Neural cell (in vitro differentiated cells): Measurements from ENCODE around the gene RNF13. TPM values are rescaled to one million over a fixed set of nuclear protein-coding genes. Genes with fewer than 3 reads are reported as not detected.
"Not testable (repeated sequence)": the region's sequence is repeated elsewhere in the genome, so short reads cannot be mapped to it uniquely, and the experiment has no call there.

Source experiments
- H2AFZ ChIP-seq: fragments of 200-600, 300-800 bp; sonication (generic), shearing (Covaris generic); 2 replicates; pipeline ENCODE4 v1.6.0; 2014; ENCODE audit warnings: low read depth, mild to moderate bottlenecking, antibody characterized with exemption, low read length, moderate library complexity
- H3F3A ChIP-seq: fragments of 200-600 bp; shearing (Covaris generic); 2 replicates; pipeline ENCODE4 v1.6.1; 2016; ENCODE audit warnings: mild to moderate bottlenecking, moderate library complexity, mixed read lengths, antibody characterized with exemption, low read length; ENCODE audit not compliant: insufficient read depth, poor library complexity, severe bottlenecking
- H3K27ac ChIP-seq: fragments of 200-600, 300-800 bp; sonication (generic), shearing (Covaris generic); 2 replicates; pipeline ENCODE4 v1.5.1; 2014; ENCODE audit warnings: mild to moderate bottlenecking, low read length, moderate library complexity
- H3K27me3 ChIP-seq: fragments of 300-800, 200-600 bp; sonication (generic), shearing (Covaris generic); 2 replicates; pipeline ENCODE4 v1.6.0; 2014; ENCODE audit warnings: mild to moderate bottlenecking, low read depth, low read length, moderate library complexity; ENCODE audit not compliant: insufficient read depth
- H3K36me3 ChIP-seq: fragments of 300-800, 200-600 bp; sonication (generic), shearing (Covaris generic); 2 replicates; pipeline ENCODE4 v1.5.1; 2014; ENCODE audit warnings: mild to moderate bottlenecking, antibody characterized with exemption, low read length, moderate library complexity; ENCODE audit not compliant: insufficient read depth
- H3K4me2 ChIP-seq: fragments of 300-800, 200-600 bp; sonication (generic), shearing (Covaris generic); 2 replicates; pipeline ENCODE4 v1.6.0; 2014; ENCODE audit warnings: mild to moderate bottlenecking, low read length
- H3K4me3 ChIP-seq: fragments of 300-800, 200-600 bp; sonication (generic), shearing (Covaris generic); 2 replicates; pipeline ENCODE4 v1.5.1; 2014; ENCODE audit warnings: mild to moderate bottlenecking, low read length, moderate library complexity
- H3K79me2 ChIP-seq: fragments of 200-600 bp; shearing (Covaris generic); replicated peaks from 2 replicates; pipeline ENCODE4 v1.6.0; 2014; ENCODE audit warnings: mild to moderate bottlenecking, low read length, moderate library complexity; ENCODE audit not compliant: insufficient read depth
- H3K9ac ChIP-seq: fragments of 300-800, 200-600 bp; sonication (generic), shearing (Covaris generic); 2 replicates; pipeline ENCODE4 v1.6.1; 2016; ENCODE audit warnings: mild to moderate bottlenecking, low read length, mixed read lengths
- H3K9me2 ChIP-seq: fragments of 200-600 bp; shearing (Covaris generic); 2 replicates; pipeline ENCODE4 v1.6.1; 2016; ENCODE audit warnings: mild to moderate bottlenecking, low read length, mixed read lengths; ENCODE audit not compliant: insufficient read depth
- H3K9me3 ChIP-seq: fragments of 200-600, 300-800 bp; sonication (generic), shearing (Covaris generic); 2 replicates; pipeline ENCODE4 v1.6.1; 2016; ENCODE audit warnings: mild to moderate bottlenecking, mixed run types, low read length, moderate library complexity, mixed read lengths
- H4K20me1 ChIP-seq: fragments of 200-600 bp; shearing (Covaris generic); 2 replicates; pipeline ENCODE4 v1.6.1; 2016; ENCODE audit warnings: mild to moderate bottlenecking, mixed run types; ENCODE audit not compliant: insufficient read depth
- CTCF ChIP-seq: fragments of 450-650 bp; IDR thresholded peaks from 2 replicates; pipeline ENCODE4 v1.5.1; 2014; ENCODE audit warnings: antibody characterized with exemption, mild to moderate bottlenecking, moderate library complexity; ENCODE audit not compliant: poor library complexity, severe bottlenecking
- EP300 ChIP-seq: fragments of 450-650 bp; conservative IDR thresholded peaks from 2 replicates; pipeline ENCODE4 v1.6.1; 2014; ENCODE audit warnings: antibody characterized with exemption, mild to moderate bottlenecking, moderate library complexity; ENCODE audit not compliant: poor library complexity, severe bottlenecking
- EZH2 ChIP-seq: fragments of 200-600, 300-800 bp; shearing (Covaris generic), sonication (generic); IDR thresholded peaks from 2 replicates; pipeline ENCODE4 v1.6.1; 2014; ENCODE audit warnings: antibody characterized with exemption, low read length, borderline replicate concordance, mild to moderate bottlenecking; ENCODE audit not compliant: insufficient read depth, poor library complexity, severe bottlenecking
- RAD21 ChIP-seq: fragments of 450-650 bp; conservative IDR thresholded peaks from 2 replicates; pipeline ENCODE4 v1.6.1; 2014; ENCODE audit warnings: antibody characterized with exemption, mild to moderate bottlenecking, moderate library complexity
- REST ChIP-seq: IDR thresholded peaks from 2 replicates; pipeline ENCODE4 v1.6.1; 2012; ENCODE audit warnings: borderline replicate concordance
- SMC3 ChIP-seq: fragments of 450-650 bp; conservative IDR thresholded peaks from 2 replicates; pipeline ENCODE4 v1.6.1; 2014; ENCODE audit warnings: antibody characterized with exemption, mild to moderate bottlenecking, moderate library complexity; ENCODE audit not compliant: poor library complexity
- TAF1 ChIP-seq: IDR thresholded peaks from 2 replicates; pipeline ENCODE4 v1.6.1; 2012; ENCODE audit warnings: low read depth
- polyA plus RNA-seq: library from polyadenylated mRNA; depleted of rRNA; stranded (reverse); fragments of >200 nt; gene quantifications from 2 replicates; pipeline ENCODE4 v1.2.3, GENCODE V29; 2014

The RNF13 gene
- polyA plus RNA-seq, 1 donor from 2014 or later = 52.3 TPM

- no peaks in the 10 kb centered on the region for H3F3A ChIP-seq
- no peaks in the 10 kb centered on the region for H3K27me3 ChIP-seq
- H4K20me1 ChIP-seq = no peaks in the 10 kb centered on the region
- H3K9me2 ChIP-seq = no peaks in the 10 kb centered on the region
- H2AFZ ChIP-seq = no peak overlapping the region
- peaks cover 36% of the 10 kb centered on the region for H3K79me2 ChIP-seq
- no peak overlapping the region for H3K9ac ChIP-seq
- H3K36me3 ChIP-seq = no peaks in the 10 kb centered on the region
- H3K4me2 ChIP-seq = no peak overlapping the region
- H3K27ac ChIP-seq = no peak overlapping the region
- peaks cover 10% of the 10 kb centered on the region for H3K9me3 ChIP-seq
- TF ChIP-seq EZH2 (no peak), CTCF (no peak), SMC3 (no peak)
- H3K4me3 ChIP-seq = no peak overlapping the region
Observed at GRCh38 chr3:149832086-149832485, 19.1 kb downstream of the RNF13 start.

GRCh38 chr3:149833241-149833640, 20.2 kb downstream of the RNF13 start:
- H2AFZ ChIP-seq = no peak overlapping the region
- no peak overlapping the region for H3K9ac ChIP-seq
- peaks cover 10% of the 10 kb centered on the region for H3K9me3 ChIP-seq
- H3K9me2 ChIP-seq = no peaks in the 10 kb centered on the region
- H3K27me3 ChIP-seq = no peaks in the 10 kb centered on the region
- no peak overlapping the region for H3K27ac ChIP-seq
- H3K36me3 ChIP-seq = no peaks in the 10 kb centered on the region
- H3K4me2 ChIP-seq = no peak overlapping the region
- no peak for TF ChIP-seq SMC3
- TF ChIP-seq CTCF = no peak
- no peak for TF ChIP-seq RAD21
- TF ChIP-seq EP300 = no peak
- no peak for TF ChIP-seq TAF1
- TF ChIP-seq REST = no peak
- H3K4me3 ChIP-seq = no peak overlapping the region
- H4K20me1 ChIP-seq = no peaks in the 10 kb centered on the region
- H3K79me2 ChIP-seq = peaks cover 37% of the 10 kb centered on the region
- no peaks in the 10 kb centered on the region for H3F3A ChIP-seq

- H3F3A ChIP-seq, H3K9me3 ChIP-seq, H3K9me2 ChIP-seq, H3K9ac ChIP-seq, H3K4me2 ChIP-seq, H3K36me3 ChIP-seq, H3K27ac ChIP-seq, H2AFZ ChIP-seq, H4K20me1 ChIP-seq, H3K4me3 ChIP-seq, H3K27me3 ChIP-seq: not testable (repeated sequence)
- peaks cover 32% of the 10 kb centered on the region for H3K79me2 ChIP-seq
Observed at GRCh38 chr3:149838491-149838890, 25.5 kb downstream of the RNF13 start.

GRCh38 chr3:149839469-149839868, 26.5 kb downstream of the RNF13 start:
- not testable (repeated sequence) for H4K20me1 ChIP-seq, H3K36me3 ChIP-seq, H2AFZ ChIP-seq, H3K4me3 ChIP-seq, H3K9ac ChIP-seq, H3F3A ChIP-seq, H3K27me3 ChIP-seq, H3K9me2 ChIP-seq, H3K9me3 ChIP-seq, H3K27ac ChIP-seq, H3K4me2 ChIP-seq
- peaks cover 22% of the 10 kb centered on the region for H3K79me2 ChIP-seq
